ENCODE data around the gene NHEJ1. TPM values are rescaled to one million over a fixed set of nuclear protein-coding genes. Genes with fewer than 3 reads are reported as not detected.

NHEJ1 gene
- polyA plus RNA-seq, 10 donors: 11.6 to 16.2 (median 14.1) TPM

- DNase-seq: no peak
Observed at GRCh38 chr2:219169930-219170654, 9.5 kb upstream of the NHEJ1 start, which contains the start of gene SLC23A3. TSS of gene SLC23A3 (minus strand) at chr2:219170029. CDS start at chr2:219169984, 45 bp downstream.

GRCh38 chr2:219168932-219169331 lies 8.3 kb upstream of the NHEJ1 start:
- DNase-seq: no peak

DNA sequence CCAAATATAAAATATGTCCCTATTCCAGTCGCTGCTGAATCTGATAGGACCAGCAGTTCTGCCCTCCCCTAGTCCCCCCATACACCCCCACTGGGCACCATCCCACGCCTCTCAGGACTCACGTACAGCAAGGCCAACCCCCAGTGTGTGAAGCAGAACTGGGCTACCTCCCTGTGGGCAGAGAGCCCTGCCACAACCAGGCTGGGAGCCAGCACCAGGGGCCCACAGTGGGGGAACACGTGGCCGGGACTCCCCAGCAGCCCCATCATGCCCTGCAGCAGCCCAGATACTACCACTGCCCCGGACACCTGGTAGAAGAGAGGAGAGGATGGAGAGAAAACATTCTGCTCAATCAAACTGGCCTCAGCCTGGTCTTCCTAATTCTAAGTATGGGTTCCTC lies 7.9 kb upstream of the NHEJ1 start:
- DNase-seq: no peak

- no peak for DNase-seq
Observed at GRCh38 chr2:219167997-219168396, 7.4 kb upstream of the NHEJ1 start.

GRCh38 chr2:219165058-219165911 lies 4.7 kb upstream of the NHEJ1 start:
- no peak for DNase-seq

GRCh38 chr2:219163156-219163555 lies 2.5 kb upstream of the NHEJ1 start:
- DNase-seq: no peak

GRCh38 chr2:219161097-219161496 lies 482 bp upstream of the NHEJ1 start:
- no peak for DNase-seq

DNA sequence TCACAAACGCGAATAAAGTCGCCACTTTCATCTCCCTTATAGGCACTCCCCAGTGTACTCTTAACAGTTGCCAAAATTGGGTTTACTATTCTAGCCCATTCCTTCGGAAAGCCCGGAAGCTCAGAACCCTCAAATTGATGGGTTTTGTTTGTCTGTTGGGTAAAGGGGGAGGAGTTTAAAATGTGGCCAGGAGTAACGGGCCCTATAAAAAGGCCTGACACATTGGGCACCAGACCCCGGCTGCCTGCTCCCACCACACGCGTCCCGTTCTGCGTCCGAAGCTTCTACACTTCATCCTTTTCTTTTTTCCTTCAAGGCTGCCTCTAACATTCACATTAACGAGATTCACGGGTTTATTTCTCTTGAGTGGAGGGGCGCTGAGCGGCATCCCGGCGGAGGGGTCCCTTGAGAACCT lies 837 bp downstream of the NHEJ1 start:
- no peak for DNase-seq

DNA sequence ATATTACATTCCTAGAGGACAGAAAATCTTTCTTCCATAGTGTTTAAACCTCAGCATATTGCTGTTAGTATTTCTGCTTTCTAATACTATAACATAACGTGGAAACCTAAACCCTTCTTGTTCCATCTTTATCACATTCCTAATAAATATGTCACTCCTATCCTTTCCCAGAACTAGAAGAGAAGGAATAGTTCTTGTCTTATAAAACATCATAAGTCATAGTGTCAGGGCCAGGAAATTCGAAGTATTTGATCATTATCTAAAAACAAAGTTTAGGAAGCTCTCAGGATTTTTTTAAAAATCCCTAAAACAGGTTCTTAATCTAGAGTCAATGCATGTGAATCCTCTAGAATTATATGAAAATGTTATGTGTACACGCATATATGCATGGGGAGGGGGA lies 2.0 kb downstream of the NHEJ1 start:
- DNase-seq: no peak

DNA sequence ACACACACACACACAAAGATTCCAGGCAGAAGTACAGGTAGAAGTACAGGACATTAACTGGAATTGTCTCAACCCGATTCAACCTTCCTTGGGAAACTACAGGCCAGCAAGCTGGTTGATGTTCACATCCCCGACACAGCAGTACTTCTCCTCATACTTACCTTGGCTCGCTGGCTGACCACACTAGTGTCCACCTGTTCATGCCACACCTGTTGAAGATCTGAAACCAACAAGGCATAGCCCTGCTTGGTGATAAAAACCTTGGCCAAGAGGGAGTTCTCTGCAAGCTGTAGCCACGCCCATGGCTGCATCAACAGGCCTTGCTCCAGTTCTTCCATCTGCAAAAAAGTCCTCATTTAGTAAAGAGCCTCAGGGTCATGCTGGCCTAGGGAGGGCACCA lies 2.6 kb downstream of the NHEJ1 start:
- DNase-seq: no peak

DNA sequence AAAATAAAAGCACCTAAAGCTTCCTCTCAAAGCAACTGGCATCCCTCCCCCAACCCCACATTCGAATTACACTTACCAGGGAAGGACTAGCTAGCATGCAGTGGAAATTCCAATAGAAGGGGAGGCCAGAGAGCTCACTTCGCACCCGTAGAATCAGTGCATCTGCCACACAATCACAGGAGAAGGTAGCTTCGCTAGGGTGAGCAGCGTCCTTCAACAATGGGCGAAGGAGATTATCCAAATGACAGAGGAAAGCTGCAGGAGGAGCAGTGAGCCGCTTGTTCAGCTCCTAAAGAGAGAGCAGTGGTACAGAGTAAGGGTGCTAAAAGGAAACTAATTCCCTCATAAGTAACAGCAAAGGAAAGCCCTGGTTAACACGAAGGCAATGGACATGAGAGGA lies 3.2 kb downstream of the NHEJ1 start:
- no peak for DNase-seq

DNA sequence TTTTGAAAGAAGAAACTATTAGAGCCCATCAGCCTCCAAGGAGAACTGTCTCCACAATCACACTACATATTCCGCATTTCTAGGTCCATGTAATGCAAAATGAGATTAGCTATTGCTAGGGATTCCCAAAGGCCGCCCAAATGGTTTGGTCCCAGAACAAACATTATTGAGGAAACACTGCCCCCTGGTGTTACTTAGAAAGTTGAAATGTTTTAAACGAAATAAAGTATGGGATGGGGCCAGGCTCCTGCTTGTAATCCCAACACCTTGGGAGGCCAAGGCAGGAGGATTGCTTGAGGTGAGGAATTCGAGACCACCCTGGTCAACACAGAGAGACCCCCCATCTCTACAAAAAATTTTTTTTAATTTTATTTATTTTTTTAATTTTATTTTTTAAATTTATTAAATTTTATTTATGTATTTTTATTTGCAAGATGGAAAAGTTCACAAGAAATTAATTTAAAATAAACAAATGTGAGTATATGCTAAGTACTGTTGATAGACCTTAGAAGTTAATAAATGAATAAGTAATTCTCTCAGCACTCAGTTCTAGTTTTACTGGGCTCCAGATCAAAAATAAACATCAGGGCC lies 5.5 kb downstream of the NHEJ1 start:
- DNase-seq: peak; percentile 65 to 78 (median 66)

DNA sequence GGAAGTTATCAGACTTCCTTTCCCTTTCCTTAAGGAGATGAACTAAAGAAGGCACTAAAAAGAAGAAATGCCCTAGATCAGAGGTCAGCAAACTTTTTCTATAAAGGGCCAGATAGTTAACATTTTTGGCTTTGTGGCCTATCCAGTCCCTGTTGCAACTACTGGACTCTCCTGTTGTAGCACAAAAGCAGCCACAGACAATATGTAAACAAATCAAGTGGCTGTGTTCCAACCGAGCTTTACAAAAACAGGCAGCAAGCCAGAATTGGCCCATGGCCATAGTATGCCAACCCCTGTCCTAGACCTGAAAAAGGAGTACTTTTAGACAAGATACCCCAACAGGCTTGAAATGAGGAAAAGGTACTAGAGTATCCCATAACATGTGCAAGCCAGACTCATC lies 10.9 kb downstream of the NHEJ1 start:
- no peak for DNase-seq

GRCh38 chr2:219142329-219142728 lies 18.3 kb downstream of the NHEJ1 start:
- no peak for DNase-seq

GRCh38 chr2:219140722-219141121 lies 19.9 kb downstream of the NHEJ1 start:
- no peak for DNase-seq

- no peak for DNase-seq
Observed at GRCh38 chr2:219133976-219134375, 26.6 kb downstream of the NHEJ1 start.

DNA sequence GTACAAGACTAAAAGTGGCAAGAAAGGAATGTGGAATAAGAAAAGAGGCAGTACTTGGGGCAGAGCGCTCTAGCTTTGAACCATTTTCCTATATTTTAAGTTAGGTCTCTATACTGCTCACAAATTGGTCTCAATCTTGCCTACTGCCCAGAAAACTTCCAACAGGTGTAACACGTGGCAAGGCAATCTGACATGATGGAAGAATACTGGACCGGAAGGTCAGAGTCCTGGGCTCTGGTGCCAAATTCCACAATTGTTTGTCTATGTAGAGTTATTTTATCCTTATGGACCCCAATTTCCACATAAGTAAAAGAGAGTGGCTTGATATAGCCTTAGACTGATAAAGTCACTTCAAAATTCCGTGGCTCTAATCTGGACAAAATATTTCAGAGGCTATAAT lies 28.9 kb downstream of the NHEJ1 start:
- DNase-seq: no peak

DNA sequence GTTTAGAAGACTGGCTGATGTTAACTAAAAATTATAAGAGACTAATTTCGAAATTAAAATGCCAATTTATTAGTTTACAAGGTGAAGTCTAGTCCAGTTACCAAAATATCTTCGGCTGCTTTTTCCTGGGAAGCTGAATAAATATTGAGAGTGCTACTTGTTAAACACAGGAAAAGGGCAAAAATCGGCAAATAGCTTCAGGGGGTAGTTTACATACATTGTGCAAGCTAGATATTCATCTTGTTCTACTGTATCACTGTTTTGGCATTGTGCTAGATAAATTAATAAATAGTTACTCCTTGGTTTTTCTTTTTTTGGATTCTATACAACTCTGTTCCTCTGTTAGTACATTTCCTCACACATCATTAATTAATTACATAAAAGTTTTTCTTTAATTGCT lies 29.3 kb downstream of the NHEJ1 start:
- no peak for DNase-seq

DNA sequence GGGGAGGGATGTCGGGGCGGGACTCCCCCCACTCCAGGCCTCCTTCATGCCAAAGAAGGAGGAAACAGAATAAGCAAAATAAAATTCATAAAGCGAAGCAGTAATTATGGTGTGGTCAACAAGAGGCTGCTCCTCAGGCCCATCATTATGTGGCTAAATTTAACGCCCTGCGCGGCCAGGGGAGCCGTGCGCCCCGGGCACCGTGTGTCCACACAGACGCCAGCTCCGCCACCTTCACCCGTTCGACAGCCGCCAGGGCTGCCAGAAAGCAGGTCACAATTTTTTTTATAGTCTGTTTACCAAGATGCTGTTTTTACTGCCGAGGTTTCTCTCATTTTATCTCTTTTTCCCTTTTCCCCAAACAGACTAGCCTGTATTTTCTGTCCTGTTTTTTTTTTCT lies 31.0 kb downstream of the NHEJ1 start:
- DNase-seq: no peak

DNA sequence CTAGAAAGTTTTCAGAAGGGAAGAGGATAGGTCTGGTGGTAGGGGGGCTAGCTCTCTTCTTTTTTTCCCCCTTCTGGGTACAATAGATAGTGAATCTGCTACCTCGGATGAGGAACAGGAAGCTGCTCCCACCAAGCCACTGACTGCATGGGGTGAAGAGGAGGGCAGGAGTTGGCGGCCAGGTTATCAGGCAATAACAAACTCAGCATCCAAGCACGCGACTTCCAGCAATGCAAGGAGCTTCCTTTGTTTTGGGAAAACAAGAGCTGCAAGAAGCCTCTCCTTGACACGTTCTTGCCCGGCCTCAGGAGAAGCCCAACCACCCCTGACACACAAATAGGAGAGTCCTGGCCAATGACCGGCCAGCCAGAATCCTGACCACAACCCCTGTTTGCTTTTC lies 32.2 kb downstream of the NHEJ1 start:
- DNase-seq: no peak

- DNase-seq: no peak
Observed at GRCh38 chr2:219127037-219127635, 33.5 kb downstream of the NHEJ1 start.

- no peak for DNase-seq
Observed at GRCh38 chr2:219126555-219126954, 34.1 kb downstream of the NHEJ1 start.

Measured in muscle of back (tissue), 11 donors.